MM.1S (cell line): ENCODE results near the gene SP100.

ENCODE experiments used
- DNase-seq: peaks from one replicate; pipeline ENCODE4 v3.0.0-alpha.2; 2015
- H2AFZ ChIP-seq: fragments of 300-600 bp; sonication (generic); 2 replicates; pipeline ENCODE4 v1.6.0; 2016; ENCODE audit warnings: antibody characterized with exemption, low read length
- H3F3A ChIP-seq: fragments of 300-600 bp; sonication (generic); 2 replicates; pipeline ENCODE4 v1.6.1; 2016; ENCODE audit warnings: mild to moderate bottlenecking, antibody characterized with exemption, low read length, moderate library complexity, mixed read lengths; ENCODE audit not compliant: insufficient read depth
- H3K27ac ChIP-seq: fragments of 300-600 bp; sonication (generic); 2 replicates; pipeline ENCODE4 v1.5.1; 2016; ENCODE audit warnings: mild to moderate bottlenecking, low read length
- H3K27me3 ChIP-seq: fragments of 300-600 bp; sonication (generic); replicated peaks from 2 replicates; pipeline ENCODE4 v1.6.0; 2016; ENCODE audit warnings: low read length; ENCODE audit not compliant: insufficient read depth
- H3K36me3 ChIP-seq: fragments of 300-600 bp; sonication (generic); replicated peaks from 2 replicates; pipeline ENCODE4 v1.6.1; 2016; ENCODE audit warnings: mild to moderate bottlenecking, low read length, mixed read lengths; ENCODE audit not compliant: insufficient read depth
- H3K4me1 ChIP-seq: fragments of 300-600 bp; sonication (generic); 2 replicates; pipeline ENCODE4 v1.6.1; 2016; ENCODE audit warnings: low read length, mixed read lengths
- H3K4me2 ChIP-seq: fragments of 300-600 bp; sonication (generic); 2 replicates; pipeline ENCODE4 v1.6.0; 2016; ENCODE audit warnings: low read depth, low read length
- H3K4me3 ChIP-seq: fragments of 300-600 bp; sonication (generic); 2 replicates; pipeline ENCODE4 v1.5.1; 2016; ENCODE audit warnings: low read length, mixed read lengths
- H3K79me2 ChIP-seq: fragments of 300-600 bp; sonication (generic); 2 replicates; pipeline ENCODE4 v1.6.1; 2016; ENCODE audit warnings: mixed run types, low read length, mixed read lengths
- H3K9ac ChIP-seq: fragments of 300-600 bp; sonication (generic); 2 replicates; pipeline ENCODE4 v1.6.1; 2016; ENCODE audit warnings: low read length, mixed read lengths
- H3K9me2 ChIP-seq: fragments of 300-600 bp; sonication (generic); replicated peaks from 2 replicates; pipeline ENCODE4 v1.6.1; 2016; ENCODE audit warnings: mild to moderate bottlenecking, low read length, mixed read lengths; ENCODE audit not compliant: insufficient read depth
- H3K9me3 ChIP-seq: fragments of 300-600 bp; sonication (generic); replicated peaks from 2 replicates; pipeline ENCODE4 v1.6.1; 2016; ENCODE audit warnings: mild to moderate bottlenecking, low read length, mixed read lengths; ENCODE audit not compliant: insufficient read depth
- H4K20me1 ChIP-seq: fragments of 300-600 bp; sonication (generic); 2 replicates; pipeline ENCODE4 v1.6.1; 2016; ENCODE audit warnings: mild to moderate bottlenecking, low read length, moderate library complexity, mixed read lengths; ENCODE audit not compliant: insufficient read depth
- EZH2 ChIP-seq: fragments of 300-600 bp; sonication (generic); optimal IDR thresholded peaks from 2 replicates; pipeline ENCODE3; 2017; ENCODE audit warnings: low read depth, mild to moderate bottlenecking, antibody characterized with exemption, low read length, mixed read lengths
- EZH2phosphoT487 ChIP-seq: fragments of 300-600 bp; sonication (generic); IDR thresholded peaks from 2 replicates; pipeline ENCODE4 v1.6.1; 2018; ENCODE audit warnings: antibody characterized with exemption, low read length
- TF ChIP-seq, protein P1 (sequence below): fragments of 300-600 bp; sonication (generic); IDR thresholded peaks from 2 replicates; pipeline ENCODE4 v1.5.1; 2016; ENCODE audit warnings: antibody characterized with exemption, low read length, mixed read lengths

Gene SP100

DNA sequence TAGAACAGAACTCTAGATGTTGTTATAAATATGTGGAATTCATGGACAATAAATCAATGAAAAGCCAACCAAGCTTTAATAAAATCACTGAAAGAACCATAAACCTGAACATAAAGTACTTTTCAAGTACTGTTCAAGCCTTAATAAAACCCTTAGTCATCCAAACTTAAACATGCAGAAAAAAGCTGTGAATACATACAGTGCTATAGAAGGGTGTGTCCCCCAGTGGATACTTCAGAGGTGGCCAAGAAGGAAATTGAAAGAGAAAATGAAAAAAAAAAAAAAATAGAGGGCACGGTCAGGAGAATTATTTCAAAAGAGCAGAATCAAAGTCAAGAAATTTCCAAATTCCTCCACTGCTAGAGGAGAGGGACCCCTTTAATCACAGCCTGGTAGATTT lies 141.1 kb downstream of the SP100 start:
- Histone ChIP-seq H3K36me3 (no peaks in the 10 kb centered on the region), H3K9me2 (no peaks in the 10 kb centered on the region), H3K4me3 (no peak overlapping the region), H3K9me3 (no peaks in the 10 kb centered on the region), H3K4me2 (no peak overlapping the region), H3K79me2 (no peaks in the 10 kb centered on the region), H3K9ac (no peak overlapping the region), H4K20me1 (no peaks in the 10 kb centered on the region), H3K27me3 (no peaks in the 10 kb centered on the region), H2AFZ (no peak overlapping the region), H3K4me1 (no peaks in the 10 kb centered on the region), H3F3A (no peaks in the 10 kb centered on the region), H3K27ac (no peak overlapping the region)
- no peak for TF ChIP-seq EZH2
- TF ChIP-seq, protein P1, sequence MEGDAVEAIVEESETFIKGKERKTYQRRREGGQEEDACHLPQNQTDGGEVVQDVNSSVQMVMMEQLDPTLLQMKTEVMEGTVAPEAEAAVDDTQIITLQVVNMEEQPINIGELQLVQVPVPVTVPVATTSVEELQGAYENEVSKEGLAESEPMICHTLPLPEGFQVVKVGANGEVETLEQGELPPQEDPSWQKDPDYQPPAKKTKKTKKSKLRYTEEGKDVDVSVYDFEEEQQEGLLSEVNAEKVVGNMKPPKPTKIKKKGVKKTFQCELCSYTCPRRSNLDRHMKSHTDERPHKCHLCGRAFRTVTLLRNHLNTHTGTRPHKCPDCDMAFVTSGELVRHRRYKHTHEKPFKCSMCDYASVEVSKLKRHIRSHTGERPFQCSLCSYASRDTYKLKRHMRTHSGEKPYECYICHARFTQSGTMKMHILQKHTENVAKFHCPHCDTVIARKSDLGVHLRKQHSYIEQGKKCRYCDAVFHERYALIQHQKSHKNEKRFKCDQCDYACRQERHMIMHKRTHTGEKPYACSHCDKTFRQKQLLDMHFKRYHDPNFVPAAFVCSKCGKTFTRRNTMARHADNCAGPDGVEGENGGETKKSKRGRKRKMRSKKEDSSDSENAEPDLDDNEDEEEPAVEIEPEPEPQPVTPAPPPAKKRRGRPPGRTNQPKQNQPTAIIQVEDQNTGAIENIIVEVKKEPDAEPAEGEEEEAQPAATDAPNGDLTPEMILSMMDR = no peak
- TF ChIP-seq EZH2phosphoT487 = no peak
- no peak for DNase-seq

DNA sequence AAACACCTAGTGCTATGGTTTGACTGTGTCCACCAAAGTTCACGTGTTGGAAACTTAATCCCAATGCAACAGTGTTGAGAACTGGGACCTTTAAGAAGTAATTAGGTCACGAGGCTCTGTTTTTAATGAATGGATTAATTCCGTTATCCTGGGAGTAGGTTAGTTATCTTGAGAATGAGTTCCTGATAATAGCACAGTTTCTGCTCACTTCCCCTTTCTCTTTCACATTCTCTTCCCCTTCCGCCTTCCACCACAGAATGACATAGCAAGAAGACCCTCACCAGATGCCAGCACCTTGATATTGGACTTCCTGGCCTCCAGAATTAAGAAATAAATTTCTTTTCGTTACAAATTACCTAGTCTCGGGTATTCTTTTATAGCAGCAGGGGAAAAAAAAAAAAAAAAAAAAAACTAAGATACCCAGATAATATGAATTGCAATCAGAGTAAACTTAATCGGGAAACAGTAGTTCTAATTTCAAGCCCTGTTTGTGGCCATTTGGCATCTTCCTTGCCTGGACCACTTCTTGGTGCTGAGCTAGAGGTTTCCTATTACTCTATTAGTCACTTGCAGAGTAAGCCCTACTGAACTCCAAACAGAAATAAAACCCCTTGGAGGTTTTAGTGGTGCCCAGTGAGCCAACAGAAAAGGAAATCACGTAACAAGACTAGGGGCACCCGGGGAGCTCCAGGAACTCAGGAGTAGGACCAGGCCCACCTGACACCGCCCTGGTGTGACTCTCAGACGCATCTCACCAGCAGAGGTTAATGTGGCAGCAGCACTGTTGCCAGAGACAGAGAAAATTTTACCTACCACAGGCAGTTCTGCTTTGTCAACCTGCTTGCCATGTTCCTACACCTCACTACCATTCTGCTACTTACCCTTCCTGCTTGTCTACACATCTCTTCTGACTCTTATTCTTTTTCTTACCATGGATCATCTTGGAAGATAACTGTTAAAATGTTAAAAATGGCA lies 149.1 kb downstream of the SP100 start:
- no peaks in the 10 kb centered on the region for H3K79me2 ChIP-seq
- no peak overlapping the region for H3K27ac ChIP-seq
- no peaks in the 10 kb centered on the region for H3K27me3 ChIP-seq
- no peak overlapping the region for H3K9ac ChIP-seq
- H4K20me1 ChIP-seq = no peaks in the 10 kb centered on the region
- no peak overlapping the region for H3K4me3 ChIP-seq
- H3F3A ChIP-seq = no peaks in the 10 kb centered on the region
- no peaks in the 10 kb centered on the region for H3K4me1 ChIP-seq
- TF ChIP-seq EZH2phosphoT487 (no peak), EZH2 (no peak)
- TF ChIP-seq, protein P1 = no peak
- no peak for DNase-seq
- no peak overlapping the region for H3K4me2 ChIP-seq
- no peaks in the 10 kb centered on the region for H3K9me2 ChIP-seq
- H3K36me3 ChIP-seq = no peaks in the 10 kb centered on the region
- no peaks in the 10 kb centered on the region for H3K9me3 ChIP-seq
- H2AFZ ChIP-seq = no peak overlapping the region

DNA sequence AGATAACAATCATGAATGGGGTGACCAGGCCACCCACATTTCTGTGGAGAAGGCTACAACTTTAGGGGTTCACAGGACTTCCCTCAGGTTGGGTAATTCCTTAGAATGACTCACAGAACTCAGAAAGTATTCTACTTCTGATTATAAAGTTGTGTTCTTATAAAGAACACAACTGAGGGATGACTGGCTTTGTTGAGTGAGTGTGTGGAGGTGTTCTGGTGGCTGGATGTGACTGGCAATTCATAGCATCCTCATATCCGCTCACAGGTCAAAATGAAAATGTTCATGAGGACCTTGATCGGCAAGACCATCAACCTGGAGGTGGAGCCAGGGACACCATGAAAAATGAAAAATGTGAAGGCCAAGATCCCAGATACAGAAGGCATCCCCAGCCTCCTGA lies 153.3 kb downstream of the SP100 start:
- no peak for DNase-seq
- Histone ChIP-seq H3K79me2 (no peaks in the 10 kb centered on the region), H3K9me3 (no peaks in the 10 kb centered on the region), H3K4me1 (no peaks in the 10 kb centered on the region), H4K20me1 (no peaks in the 10 kb centered on the region), H3F3A (no peaks in the 10 kb centered on the region), H3K27me3 (no peaks in the 10 kb centered on the region), H3K9ac (no peak overlapping the region), H3K4me3 (no peak overlapping the region), H3K4me2 (no peak overlapping the region), H3K9me2 (no peaks in the 10 kb centered on the region), H3K36me3 (no peaks in the 10 kb centered on the region), H3K27ac (no peak overlapping the region), H2AFZ (no peak overlapping the region)
- no peak for TF ChIP-seq EZH2phosphoT487
- TF ChIP-seq, protein P1 = no peak
- no peak for TF ChIP-seq EZH2
